OCI-M2 (cell line): Measurements from ENCODE around the gene FLAD1.
"Not testable (repeated sequence)": the region's sequence is repeated elsewhere in the genome, so short reads cannot be mapped to it uniquely, and the experiment has no call there.

Experiments used
- DNase-seq: peaks from one replicate; lab custom pipeline; 2025; ENCODE audit not compliant: unreplicated experiment; lab: John Stamatoyannopoulos, UW

FLAD1 gene

DNA sequence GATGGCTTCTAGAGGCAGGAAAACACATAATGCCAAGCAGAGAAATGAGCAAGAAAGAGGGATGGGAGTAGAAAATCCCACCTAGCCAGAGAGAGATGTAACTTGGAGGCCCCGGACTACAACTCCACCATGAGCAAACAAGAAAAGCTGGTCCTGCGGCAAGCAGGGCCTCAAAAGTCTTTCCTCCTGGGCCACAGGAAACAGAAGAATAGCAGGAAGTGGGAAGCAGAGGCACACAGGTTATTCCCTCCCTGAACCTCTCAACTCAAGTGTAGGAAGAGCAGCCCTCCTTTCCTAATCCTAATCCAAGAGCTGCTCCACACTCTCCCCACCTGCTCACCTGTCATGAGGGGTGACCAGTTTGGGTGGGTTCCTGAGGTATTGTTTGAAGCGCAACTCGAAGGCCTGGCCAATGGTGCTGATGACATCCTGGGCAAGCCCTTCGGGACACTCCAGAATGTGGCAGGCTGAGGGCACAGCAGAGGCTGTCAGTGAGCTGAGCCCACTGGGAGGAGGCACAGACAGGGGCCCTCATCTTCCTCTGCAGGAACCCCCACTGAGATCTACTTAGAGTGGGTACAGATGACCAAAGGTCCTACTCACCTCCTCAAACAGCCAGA, 15.7 kb upstream of the FLAD1 start:
- DNase-seq = no peak

DNA sequence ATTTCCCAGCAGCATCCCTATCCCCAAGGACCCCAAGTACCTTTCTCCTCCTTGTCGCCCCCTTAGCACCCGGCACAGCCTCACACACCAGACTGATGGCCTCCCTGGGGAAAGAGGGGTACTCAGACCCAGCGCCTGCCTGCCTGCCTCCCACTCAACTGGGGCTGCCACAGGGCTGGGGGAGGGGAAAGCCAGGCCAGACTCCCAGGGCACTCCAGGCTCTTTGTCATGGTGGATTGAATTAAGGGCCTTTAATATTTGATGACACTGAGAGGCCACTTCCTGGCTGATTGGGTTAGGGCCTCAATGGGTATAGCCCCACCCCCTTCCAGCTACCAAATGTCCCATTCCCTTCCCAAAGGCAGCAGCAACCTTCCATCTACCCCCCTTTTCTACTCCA, 14.4 kb upstream of the FLAD1 start:
- DNase-seq = no peak

DNA sequence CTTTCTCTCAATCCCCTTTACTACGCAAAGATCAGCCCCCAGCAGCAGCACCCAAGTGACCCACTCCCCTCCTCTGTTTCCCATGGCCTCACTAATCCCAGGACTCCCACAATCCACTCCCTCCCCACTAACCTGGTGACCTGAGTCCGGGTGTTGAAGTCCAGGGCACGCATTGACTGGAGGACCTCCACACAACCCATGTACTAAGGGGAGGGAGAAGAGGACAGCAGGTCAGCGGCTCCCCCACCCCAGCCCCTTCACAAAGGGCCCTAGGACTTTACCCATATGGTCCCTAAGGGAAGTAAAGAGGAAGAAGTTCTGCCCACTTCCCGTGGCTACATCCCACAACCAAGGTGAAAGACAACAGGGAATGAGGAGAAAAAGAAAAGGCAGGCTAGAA, 13.9 kb upstream of the FLAD1 start:
- DNase-seq = no peak

DNA sequence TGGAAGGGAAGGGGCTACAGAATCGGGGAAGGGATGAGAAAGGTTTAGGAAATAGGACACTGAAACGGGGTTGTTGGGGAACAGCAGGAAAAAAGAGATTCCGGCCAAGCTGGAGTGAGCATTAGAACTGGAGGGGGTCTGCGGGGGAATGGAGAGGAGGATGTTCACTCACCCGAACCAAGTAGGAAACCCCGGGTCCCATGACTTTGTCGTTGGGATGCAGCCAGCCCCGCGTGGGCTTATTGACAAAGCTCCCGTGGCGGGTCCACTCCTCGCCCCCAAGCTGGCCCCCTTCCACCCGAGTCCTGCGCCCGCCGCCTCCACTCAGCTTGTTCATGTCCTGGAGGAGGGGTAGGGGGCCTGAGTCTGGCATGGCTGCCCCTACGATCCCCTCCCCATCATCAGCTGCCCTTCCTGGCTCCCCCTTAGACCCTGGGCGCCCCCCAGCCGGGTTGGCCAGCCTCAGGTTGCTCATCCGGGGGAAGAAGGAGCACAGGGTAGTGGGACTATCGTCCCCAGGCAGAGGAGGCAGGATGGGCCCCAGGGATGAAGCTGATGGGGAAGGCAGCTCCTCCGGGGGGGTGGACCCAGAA, 13.2 kb upstream of the FLAD1 start:
- no peak for DNase-seq

DNA sequence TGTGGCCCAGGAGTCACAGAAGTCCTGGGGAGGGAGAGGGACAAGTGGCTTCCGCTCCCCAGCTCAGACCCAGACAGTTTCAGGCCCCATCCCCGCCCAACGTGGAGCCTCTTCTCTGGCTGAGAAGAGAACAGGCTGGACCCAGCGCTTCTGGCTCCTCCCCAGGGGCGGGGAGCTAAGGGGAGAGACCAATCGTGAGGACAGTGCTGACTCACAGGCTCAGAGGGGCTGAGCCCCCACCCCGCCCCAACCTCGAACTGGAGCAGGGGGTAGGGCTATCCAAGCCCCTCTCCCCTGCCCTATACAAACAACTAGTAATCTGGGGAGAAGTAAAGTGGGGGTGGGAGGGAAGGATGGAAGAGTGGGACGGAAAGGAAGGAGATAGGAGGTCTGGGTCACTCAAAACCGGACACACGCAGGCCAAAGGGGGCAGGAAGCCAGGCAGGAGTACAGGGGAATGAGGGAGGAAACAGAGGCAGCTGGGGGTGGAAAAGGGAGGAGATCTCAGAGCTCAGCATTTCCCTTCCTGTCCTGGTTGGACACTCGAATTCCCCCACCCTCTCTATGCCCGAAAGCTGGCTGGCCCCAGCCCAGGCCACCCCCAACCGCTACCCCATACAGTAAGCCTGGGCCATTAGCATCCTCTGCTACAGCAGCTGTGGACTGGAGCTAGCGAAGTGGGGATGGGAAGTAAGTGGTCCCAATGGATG, 12.4 kb upstream of the FLAD1 start, which contains the start of gene SHC1:
TSS of gene SHC1 (minus strand) at position 117 of the 710 bp plus-strand sequence. CDS start 221 bp downstream, outside the sequence.
- DNase-seq = peak; percentile 69

DNA sequence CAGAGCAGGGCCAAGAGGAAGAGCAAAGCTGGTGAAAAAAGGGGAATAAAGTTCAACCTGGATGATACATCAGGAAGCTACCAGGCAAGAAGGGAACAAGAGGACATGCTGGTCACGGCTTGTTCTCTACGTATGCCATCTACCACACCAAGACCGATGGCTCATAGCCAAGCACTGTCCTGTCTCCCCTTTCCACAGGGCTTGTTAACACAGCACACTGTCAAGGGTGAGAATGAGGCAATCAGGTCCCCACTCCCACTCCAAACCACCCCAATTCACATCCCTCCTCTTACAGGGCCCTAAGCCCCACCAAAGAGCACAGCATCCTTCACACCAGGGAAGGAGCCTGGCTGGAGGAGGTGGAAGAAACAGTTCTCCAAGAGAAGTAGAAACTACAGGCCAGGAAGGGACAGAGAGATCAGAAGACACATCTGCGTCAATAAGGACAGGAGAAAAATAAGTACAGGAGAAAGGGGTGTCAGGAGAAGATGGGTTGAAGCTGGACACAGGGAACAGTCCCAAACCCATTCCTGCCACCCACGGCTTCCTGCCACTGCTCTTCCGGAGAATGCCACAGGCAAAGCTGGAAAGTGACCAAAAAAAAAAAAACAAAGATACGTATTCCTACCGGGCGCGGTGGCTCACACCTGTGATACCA, 11.7 kb upstream of the FLAD1 start:
- no peak for DNase-seq

DNA sequence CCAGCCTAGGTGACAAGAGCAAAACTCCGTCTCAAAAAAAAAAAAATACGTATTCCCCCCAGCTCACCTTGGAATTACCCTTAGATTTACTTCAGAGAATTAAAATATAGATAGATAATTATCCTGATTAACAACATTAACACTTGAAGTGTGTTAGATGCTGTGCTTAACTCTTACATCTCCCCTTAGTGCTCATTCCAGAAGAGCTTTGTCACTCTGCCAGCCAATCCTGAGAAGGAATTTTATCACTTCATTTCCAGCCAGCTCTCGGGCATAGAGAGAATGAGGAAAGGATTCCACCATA, 11.0 kb upstream of the FLAD1 start:
- DNase-seq = no peak

DNA sequence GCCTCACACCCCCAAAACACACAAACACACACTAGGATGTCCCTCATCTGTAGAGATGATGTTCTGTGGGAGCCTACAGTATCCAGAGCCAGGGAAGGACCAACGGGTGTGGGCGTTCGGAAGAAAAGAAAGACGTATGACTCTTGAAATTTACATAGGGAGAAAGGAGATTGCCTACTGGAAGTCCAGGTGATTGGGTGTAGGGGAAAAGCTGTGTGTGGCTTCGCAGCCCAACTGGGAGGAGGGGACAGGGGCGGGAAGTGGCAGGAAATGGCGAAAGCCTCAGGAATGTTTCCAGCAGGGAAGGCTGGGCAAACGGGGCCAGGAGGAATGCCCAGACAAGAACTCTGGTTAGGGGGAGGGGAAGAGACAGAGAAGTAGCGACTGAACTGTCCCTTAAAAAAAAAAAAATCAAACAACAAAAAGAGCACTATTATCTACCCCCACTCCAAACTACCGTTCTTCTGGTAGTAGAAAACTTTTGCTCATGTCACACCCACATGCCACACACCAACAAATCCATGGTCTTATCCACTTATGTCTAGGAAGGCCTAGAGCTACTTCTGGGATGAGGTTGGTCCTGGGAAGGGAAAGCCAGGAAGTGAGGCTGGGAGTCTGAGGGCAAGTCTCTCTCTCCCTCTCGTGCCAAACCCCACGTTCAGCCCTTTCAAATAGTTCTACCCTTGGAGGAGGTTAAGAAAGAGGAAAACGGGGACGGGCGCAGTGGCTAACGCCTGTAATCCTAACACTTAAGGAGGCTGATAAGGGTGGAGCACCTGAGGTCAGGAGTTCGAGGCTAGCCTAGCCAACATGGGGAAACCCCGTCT, 10.4 kb upstream of the FLAD1 start:
- DNase-seq = no peak

DNA sequence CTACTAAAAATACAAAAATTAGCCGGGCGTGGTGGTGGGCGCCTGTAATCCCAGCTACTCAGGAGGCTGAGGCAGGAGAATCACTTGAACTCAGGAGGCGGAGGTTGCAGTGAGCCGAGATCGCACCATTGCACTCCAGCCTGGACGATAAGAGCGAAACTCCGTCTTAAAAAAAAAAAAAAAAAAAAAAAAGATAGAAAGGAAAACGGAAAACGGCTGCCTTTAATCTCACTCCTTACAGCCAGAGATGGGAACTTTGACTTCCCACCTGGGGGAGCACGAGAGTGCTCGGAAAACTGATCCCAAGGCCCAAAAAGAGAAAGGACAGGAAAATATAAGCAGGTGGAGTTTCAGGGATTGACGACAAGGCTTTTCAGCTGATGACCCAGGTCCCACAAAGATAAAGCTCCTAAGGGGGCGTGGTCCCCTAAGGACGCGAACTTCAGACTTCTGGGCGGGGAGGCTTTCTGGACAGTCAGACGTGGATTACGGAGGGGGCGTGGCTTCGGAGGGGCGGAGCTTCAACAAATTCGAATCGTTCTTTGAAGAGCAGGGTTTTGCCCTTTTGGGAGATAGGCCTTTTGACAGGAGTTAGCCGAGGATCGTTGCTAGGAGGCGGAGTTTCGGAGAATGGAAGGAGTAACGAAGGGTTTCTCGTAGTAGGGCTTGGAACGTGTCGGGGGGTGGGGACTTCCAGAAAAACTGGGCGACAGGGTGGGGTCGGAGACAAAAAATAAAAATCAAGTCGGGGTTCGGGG, 9.6 kb upstream of the FLAD1 start:
- DNase-seq = peak; percentile 79

DNA sequence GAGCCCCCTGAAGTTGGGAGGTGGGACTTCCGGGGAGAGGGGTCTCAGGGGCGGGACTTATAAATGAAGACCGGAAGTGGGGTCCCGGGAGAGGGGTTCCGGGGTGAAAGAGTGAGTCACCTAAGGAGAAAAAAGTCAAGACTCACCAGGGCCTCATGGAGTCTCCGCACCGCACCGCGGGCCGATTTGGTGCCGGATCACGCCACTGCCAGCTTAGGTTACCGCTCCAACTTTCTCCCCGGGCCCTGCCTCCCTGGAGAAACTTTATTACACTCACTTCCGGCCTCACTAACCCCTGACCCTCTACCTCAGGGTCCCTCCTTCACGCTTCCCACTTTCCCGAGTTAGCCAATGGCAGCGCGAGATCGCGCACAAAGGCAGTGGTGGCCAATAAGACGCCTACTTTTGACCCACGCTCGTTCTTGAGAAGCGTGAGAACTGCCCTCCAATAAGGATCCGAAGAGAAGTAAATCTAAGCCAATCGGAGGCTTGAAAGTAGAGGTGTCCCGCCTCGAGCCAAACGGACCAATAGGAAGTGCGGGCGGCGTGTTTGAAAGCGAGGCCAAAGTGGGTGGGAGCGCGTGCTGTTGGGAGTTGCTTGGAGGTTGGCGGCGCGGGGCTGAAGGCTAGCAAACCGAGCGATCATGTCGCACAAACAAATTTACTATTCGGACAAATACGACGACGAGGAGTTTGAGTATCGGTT, 8.9 kb upstream of the FLAD1 start, which contains the start of gene CKS1B:
TSS of gene CKS1B (plus strand) at position 580 of the 706 bp plus-strand sequence. CDS start at position 645, 65 bp downstream.
- peak; percentile 91 for DNase-seq

DNA sequence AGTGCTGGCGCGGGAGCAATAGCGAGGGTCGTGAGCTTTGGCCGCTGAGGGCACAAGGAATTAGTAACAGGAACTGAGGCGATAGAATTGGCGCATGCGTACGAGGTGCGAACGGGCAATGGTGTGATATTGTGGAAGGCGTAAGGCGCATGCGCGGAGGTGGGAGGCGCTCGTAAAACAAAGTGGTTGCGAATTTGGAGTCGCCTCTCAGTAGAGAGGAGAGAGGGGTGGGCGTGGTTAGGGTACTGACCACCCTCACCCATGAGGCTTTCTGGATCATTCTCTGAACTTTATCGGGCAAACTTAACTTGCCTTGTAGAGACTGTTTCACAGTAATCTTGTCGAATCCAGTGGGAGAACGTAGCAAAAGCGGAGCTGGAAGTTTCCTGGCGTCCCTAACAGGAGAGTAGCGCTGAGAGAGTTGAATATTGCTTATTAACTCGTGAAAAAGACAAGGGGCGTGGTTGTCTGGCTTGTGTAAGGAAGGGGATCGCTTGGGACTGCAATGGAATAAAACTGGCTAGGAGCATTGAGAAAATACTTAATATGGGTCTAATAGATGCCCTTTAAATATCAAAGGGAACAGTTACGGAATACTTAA, 8.2 kb upstream of the FLAD1 start:
- peak; percentile 91 for DNase-seq

DNA sequence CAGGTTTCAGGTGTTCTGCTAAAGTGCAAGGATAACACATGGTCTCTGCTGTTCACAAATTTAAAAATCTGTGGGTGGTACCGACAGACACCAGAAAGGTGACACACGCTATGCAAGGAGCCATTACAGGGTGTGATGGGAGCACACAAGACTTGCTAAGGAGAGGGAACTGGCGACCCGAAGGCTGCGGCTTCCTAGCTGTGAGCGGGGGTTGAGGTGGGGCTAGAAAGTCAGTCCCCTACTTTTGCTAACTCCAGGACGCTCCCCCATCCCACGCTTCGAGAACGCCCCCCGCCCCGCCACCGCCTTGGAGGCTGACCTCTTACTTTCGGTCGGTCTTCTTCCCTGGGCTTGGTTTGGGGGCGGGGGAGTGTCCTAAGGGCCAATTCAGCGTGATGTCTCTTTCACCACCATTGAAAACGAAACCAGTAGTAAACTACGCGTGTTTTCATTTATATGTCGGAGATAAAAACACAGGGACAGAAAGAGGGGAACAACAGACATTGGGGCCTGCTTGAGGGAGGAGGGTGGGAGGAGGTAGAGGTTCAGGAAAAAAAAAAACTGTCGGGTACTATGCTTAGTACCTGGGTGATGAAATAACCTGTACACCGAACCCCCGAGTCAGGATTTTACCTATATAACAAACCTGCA, 7.6 kb upstream of the FLAD1 start:
- DNase-seq = no peak

DNA sequence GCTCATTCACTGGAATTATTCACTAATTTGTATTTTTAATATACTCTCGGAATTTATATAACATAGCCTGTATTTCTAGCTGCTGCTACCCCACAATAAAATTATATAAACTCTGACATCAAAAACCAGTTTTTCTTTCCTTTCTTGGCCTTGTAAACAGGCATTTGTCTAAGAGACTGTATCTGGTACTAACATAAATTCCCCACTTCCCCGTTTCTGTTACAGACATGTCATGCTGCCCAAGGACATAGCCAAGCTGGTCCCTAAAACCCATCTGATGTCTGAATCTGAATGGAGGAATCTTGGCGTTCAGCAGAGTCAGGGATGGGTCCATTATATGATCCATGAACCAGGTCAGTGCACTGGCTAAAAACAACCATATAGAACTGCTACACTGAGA, 5.4 kb upstream of the FLAD1 start:
- DNase-seq = not testable (repeated sequence)

DNA sequence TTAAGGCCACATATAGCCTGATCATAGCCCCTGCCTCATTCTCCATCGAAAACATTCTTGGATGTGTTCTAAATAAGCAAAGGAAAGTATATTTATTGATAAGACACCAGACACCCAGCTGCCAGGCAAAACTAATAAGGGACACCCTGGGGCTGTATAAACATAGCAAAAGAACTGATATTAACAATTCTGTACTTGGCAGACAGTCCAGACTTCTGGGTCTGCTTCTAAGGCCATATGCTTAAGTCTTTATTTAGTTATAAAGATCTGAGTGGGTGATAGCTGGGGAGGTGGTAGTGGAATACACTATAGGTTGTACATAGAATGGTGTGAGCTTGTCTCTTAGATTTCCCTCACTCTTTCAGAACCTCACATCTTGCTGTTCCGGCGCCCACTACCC, 4.8 kb upstream of the FLAD1 start:
- no peak for DNase-seq

DNA sequence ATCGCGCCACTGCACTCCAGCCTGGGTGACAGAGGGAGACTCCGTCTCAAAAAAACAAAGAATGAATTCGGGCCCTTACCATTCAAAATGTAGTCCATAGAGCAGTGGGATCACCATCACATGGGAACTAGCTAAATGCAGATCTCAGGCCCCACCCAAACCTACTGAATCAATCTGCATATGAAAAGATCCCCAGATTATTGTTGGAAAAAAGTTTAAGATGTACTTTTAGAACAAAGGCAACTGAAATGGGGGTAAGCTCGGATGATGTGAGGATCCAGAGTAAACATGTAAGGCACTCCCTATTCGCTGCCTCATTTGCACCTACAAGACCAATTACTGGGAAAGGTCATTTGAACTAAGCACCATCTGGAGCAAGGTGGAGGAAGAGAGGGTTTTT, 803 bp upstream of the FLAD1 start:
- no peak for DNase-seq

DNA sequence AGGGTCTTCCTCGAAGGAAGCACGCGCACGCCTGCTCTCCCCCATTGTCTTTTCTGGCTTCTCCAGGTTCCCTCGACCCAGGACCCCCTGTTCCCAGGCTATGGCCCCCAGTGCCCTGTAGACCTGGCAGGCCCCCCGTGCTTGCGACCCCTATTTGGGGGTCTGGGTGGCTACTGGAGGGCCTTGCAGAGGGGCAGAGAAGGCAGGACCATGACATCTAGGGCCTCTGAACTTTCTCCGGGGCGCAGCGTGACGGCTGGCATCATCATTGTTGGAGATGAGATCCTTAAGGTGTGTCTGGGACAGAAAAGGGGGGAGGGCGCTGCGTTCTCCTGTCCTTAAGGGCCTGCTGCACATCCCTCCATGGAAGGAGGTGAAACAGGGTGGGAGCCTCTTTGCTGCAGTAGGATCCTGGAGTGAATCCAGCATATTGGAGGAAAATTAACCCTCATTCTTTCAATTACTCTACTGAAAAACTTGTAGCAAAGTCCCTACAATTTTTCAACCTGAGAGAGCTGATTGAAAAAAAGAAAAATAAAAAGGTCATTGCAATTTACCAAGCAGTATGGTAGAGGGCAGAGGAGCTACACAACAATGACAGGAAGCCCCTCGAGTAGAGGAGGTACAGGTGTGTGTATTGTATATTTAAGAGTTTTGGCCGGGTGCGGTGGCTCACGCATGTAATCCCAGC, 777 bp downstream of the FLAD1 start:
- no peak for DNase-seq

DNA sequence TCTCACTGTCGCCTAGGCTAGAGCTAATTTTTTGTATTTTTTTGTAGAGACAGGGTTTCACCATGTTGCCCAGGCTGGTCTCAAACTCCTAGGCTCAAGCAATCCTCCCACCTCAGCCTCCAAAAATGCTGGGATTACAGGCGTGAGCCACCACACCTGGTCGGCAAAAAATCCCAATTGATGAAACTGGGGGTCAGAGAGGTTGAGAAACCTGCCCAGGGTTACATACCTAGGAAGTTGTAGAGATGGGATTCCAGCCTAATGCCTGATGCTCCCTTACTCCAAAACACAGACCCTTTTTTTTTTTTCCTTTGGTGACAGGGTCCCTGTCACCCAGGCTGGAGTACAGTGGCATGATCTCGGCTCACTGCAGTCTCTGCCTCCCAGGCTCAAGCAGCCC, 3.6 kb downstream of the FLAD1 start:
- not testable (repeated sequence) for DNase-seq

DNA sequence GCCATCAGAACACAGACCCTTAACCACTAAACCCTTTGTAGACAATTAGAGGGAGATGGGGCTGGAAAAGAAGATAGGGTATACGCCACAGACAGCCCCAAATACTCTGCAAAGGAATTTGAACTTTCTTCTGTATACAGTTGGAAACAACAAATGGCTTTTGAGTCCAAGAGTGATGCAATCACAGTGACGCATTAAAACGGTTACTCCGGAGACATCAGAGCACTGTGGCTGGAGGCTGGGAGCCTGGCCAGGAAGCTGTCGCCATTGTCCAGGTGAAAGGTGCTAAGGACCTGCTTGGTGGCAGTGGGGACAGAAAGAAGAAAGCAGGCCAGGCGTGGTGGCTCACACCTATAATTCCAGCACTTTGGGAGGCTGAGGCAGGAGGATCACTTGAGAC, 4.2 kb downstream of the FLAD1 start:
- no peak for DNase-seq
